ENCODE measurements around the gene EML2. TPM values are rescaled to one million over a fixed set of nuclear protein-coding genes. Genes with fewer than 3 reads are reported as not detected.

The EML2 gene
- total and polyA plus RNA-seq, 2 of the 8 experiments (the other 6 are each of a cell fraction or from before 2014, with no cell fraction given) = 28.8 to 29.4 TPM

DNA sequence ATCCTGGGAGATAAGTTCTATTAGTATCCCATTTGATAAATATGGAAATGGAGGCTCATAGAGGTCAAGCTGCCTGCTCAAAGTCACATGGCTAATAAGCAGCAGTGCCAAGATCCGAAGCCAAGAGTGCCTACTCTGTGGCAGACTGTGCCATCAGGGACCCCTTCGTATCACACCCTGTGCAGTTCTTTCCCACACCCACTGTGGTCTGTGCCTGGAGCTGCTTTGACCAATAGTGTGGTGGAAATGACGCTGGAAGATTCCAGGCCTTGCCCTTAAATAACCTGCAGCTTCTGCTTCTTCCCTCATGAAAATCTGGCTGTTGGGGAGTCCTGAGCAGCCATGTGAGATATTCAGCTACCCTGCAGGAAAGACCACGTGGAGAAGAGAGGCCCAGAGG, 64.7 kb downstream of the EML2 start:
- Histone ChIP-seq H3K27me3 (replicated peaks in 1 of 4; ENCODE audit: control insufficient read depth in 3 of 4, extremely low read depth in 1 of 4, insufficient read depth in 3 of 4, low read length in 3 of 4) (no peaks in the 10 kb centered on the region), H3K79me2 (ENCODE audit: control insufficient read depth in 1 of 2, insufficient read depth in 2 of 2, low read length in 2 of 2) (0 out of 4 replicates have a peak, but pooled peaks cover 0 to 2% of the 10 kb centered on the region in 2 experiments), H3K27ac (ENCODE audit: low read depth, low read length) (no peak overlapping the region), H2BK12ac (ENCODE audit: low read depth, low read length) (no peak overlapping the region), H3K14ac (ENCODE audit: insufficient read length) (no peak overlapping the region), H2BK5ac (ENCODE audit: low read depth, low read length) (no peak overlapping the region), H2BK15ac (ENCODE audit: low read length) (no peak overlapping the region; the same call in 1 of the 2 replicates), H3K9me3 (ENCODE audit: insufficient read depth in 2 of 2, low read depth in 1 of 2, low read length in 1 of 2) (no peaks in the 10 kb centered on the region), H3K4me2 (ENCODE audit: insufficient read depth in 1 of 2, low read depth in 2 of 2, low read length in 2 of 2) (no peak overlapping the region), H2BK20ac (ENCODE audit: low read length) (no peak overlapping the region), H3K4ac (replicated peaks; ENCODE audit: insufficient read length, low read depth, low read length) (no peak overlapping the region), H3K18ac (ENCODE audit: extremely low read depth, low read length) (no peak overlapping the region), H4K8ac (ENCODE audit: extremely low read depth, insufficient read depth, low read length) (no peak overlapping the region), H3K23ac (ENCODE audit: insufficient read length) (no peak overlapping the region), H3K23me2 (ENCODE audit: low read depth, low read length) (no peaks in the 10 kb centered on the region; the same call in 1 of the 2 replicates), H2AFZ (ENCODE audit: low read length) (no peak overlapping the region), H2BK120ac (replicated peaks; ENCODE audit: low read depth, low read length) (no peak overlapping the region), H2AK5ac (ENCODE audit: low read depth, low read length) (no peak overlapping the region), H3K4me1 (replicated peaks in 1 of 4; ENCODE audit: control insufficient read depth in 3 of 4, insufficient read depth in 4 of 4, low read length in 3 of 4) (peaks cover 7 to 15% (median 10%) of the 10 kb centered on the region in 4 experiments), H3K9ac (replicated peaks in 1 of 4; ENCODE audit: extremely low read depth in 1 of 4, low read depth in 3 of 4, low read length in 3 of 4) (no peak overlapping the region), H4K5ac (ENCODE audit: insufficient read length, low read depth, low read length) (no peak overlapping the region), H4K91ac (replicated peaks; ENCODE audit: insufficient read length, low read length) (no peak overlapping the region), H4K20me1 (replicated peaks in 1 of 2; ENCODE audit: control insufficient read depth in 1 of 2, insufficient read depth in 2 of 2, low read length in 2 of 2) (peaks cover 0 to 2% of the 10 kb centered on the region in 2 experiments), H3K79me1 (ENCODE audit: low read depth, low read length) (no peaks in the 10 kb centered on the region; the same call in 1 of the 2 replicates), H3K4me3 (ENCODE audit: extremely low read depth in 1 of 4, insufficient read depth in 2 of 4, low read depth in 3 of 4, low read length in 4 of 4) (no peak overlapping the region), H3K36me3 (ENCODE audit: control insufficient read depth in 2 of 4, insufficient read depth in 4 of 4, low read length in 3 of 4) (no peaks in the 10 kb centered on the region), H3K56ac (replicated peaks; ENCODE audit: insufficient read length, low read depth, low read length) (no peak overlapping the region)
- ChIA-PET POLR2A (ENCODE audit: partially characterized antibody) (interaction anchor here (1.4 to 2.0 kb wide), 2 partner anchors 10 to 11 kb away, joined by 3 to 4 read pairs; partner anchors contain the start of gene OPA3), CTCF (ENCODE audit: partially characterized antibody) (interaction anchor here (0.7 to 2.0 kb wide), 4 partner anchors 9 to 242 kb away, joined by 3 to 7 read pairs (median 5); no protein-coding TSS in a partner anchor)
- DNase-seq (ENCODE audit: low read depth in 1 of 2, low spot score in 2 of 2) (no peak), FAIRE-seq (no peak)
- 82% methylated on average over 4 of the region's 4 CpGs; no CpG with 5 or more reads in 1 of the 2 experiments for WGBS, 2 experiments (ENCODE audit: extremely low coverage in 1 of 2, insufficient coverage in 1 of 2, insufficient read length in 1 of 2, insufficient replicate concordance in 2 of 2, low coverage in 1 of 2, low lambda C conversion rate in 2 of 2, missing lambda C conversion rate in 1 of 2)
- no peak for TF ChIP-seq RNF2 (IDR thresholded peaks at IDR 0.05; ENCODE audit: borderline replicate concordance, low read depth, low read length, missing control alignments, poor library complexity, severe bottlenecking)
- no peak for TF ChIP-seq GABPA (IDR thresholded peaks at IDR 0.05; ENCODE audit: borderline replicate concordance, insufficient read depth, low read length)
- no peak for TF ChIP-seq BRCA1 (IDR thresholded peaks at IDR 0.05; ENCODE audit: low read depth, low read length)
- TF ChIP-seq TBP (IDR thresholded peaks at IDR 0.05; ENCODE audit: low read depth, low read length) = no peak
- no peak for TF ChIP-seq RAD21 (IDR thresholded peaks at IDR 0.05 in 1 of 2, conservative IDR thresholded peaks at IDR 0.05 in 1 of 2; ENCODE audit: low read depth in 2 of 2, low read length in 2 of 2)
- TF ChIP-seq SIRT6 (IDR thresholded peaks at IDR 0.05; ENCODE audit: low read length) = no peak

All from H1 (cell line).